OCI-LY3 (cell line): ENCODE results near the gene EIF2A.

Experiments used
- H2AFZ ChIP-seq: fragments of 200-600, 300-600 bp; shearing (Covaris generic); 2 replicates; pipeline ENCODE4 v1.6.0; 2014; ENCODE audit warnings: antibody characterized with exemption, low read depth, low read length
- H3K27ac ChIP-seq: fragments of 200-600, 300-600 bp; sonication (generic); 2 replicates; pipeline ENCODE4 v1.5.1; 2014; ENCODE audit warnings: mild to moderate bottlenecking, low read length, moderate library complexity, mixed read lengths
- H3K27me3 ChIP-seq: fragments of 200-600, 300-600 bp; sonication (generic); 2 replicates; pipeline ENCODE4 v1.6.1; 2014; ENCODE audit warnings: low read depth, low read length, mixed read lengths
- H3K36me3 ChIP-seq: fragments of 200-600, 300-600 bp; sonication (generic); replicated peaks from 2 replicates; pipeline ENCODE3; 2014; ENCODE audit warnings: low read depth, low read length, mixed read lengths
- H3K4me1 ChIP-seq: fragments of 300-600, 200-600 bp; sonication (generic); 2 replicates; pipeline ENCODE4 v1.6.1; 2014; ENCODE audit warnings: low read length, mixed read lengths
- H3K4me2 ChIP-seq: fragments of 200-600, 300-600 bp; sonication (generic); 2 replicates; pipeline ENCODE4 v1.6.1; 2014; ENCODE audit warnings: low read length, mixed read lengths
- H3K4me3 ChIP-seq: fragments of 300-600, 200-600 bp; sonication (generic); 2 replicates; pipeline ENCODE4 v1.5.1; 2014; ENCODE audit warnings: antibody characterized with exemption, mild to moderate bottlenecking, low read length, moderate library complexity
- H3K79me2 ChIP-seq: fragments of 300-600, 200-600 bp; shearing (Covaris generic); 2 replicates; pipeline ENCODE4 v1.6.1; 2014; ENCODE audit warnings: mild to moderate bottlenecking, low read length, mixed read lengths
- H3K9ac ChIP-seq: fragments of 300-600, 200-600 bp; shearing (Covaris generic); 2 replicates; pipeline ENCODE4 v1.6.0; 2014; ENCODE audit warnings: mild to moderate bottlenecking, low read length, moderate library complexity
- H3K9me3 ChIP-seq: fragments of 200-600, 300-600 bp; shearing (Covaris generic); 2 replicates; pipeline ENCODE4 v1.6.1; 2014; ENCODE audit warnings: low read length, mixed read lengths; ENCODE audit not compliant: insufficient read depth
- H4K20me1 ChIP-seq: fragments of 200-600, 300-600 bp; sonication (generic); 2 replicates; pipeline ENCODE4 v1.6.1; 2016; ENCODE audit warnings: low read length, mixed read lengths; ENCODE audit not compliant: insufficient read depth
- CTCF ChIP-seq: fragments of 200-600, 300-600 bp; sonication (generic); IDR thresholded peaks from 2 replicates; pipeline ENCODE4 v1.5.1; 2014; ENCODE audit warnings: antibody characterized with exemption, low read length, low read depth
- EZH2phosphoT487 ChIP-seq: fragments of 200-600 bp; shearing (Covaris generic); IDR thresholded peaks from 2 replicates; pipeline ENCODE4 v1.6.1; 2018; ENCODE audit warnings: antibody characterized with exemption, mixed run types, low read depth

The EIF2A gene

GRCh38 chr3:150543128-150543527 is 3.5 kb upstream of the EIF2A start:
- TF ChIP-seq EZH2phosphoT487 (no peak), CTCF (no peak)
- Histone ChIP-seq H3K79me2 (peaks cover 63% of the 10 kb centered on the region), H3K4me2 (no peak overlapping the region), H3K36me3 (peaks cover 37% of the 10 kb centered on the region), H4K20me1 (peaks cover 25% of the 10 kb centered on the region), H3K9ac (no peak overlapping the region), H3K9me3 (no peaks in the 10 kb centered on the region), H2AFZ (no peak overlapping the region), H3K4me3 (no peak overlapping the region), H3K4me1 (peaks cover 18% of the 10 kb centered on the region), H3K27ac (no peak overlapping the region), H3K27me3 (no peaks in the 10 kb centered on the region)

GRCh38 chr3:150543531-150543930 is 3.1 kb upstream of the EIF2A start:
- no peak overlapping the region for H3K9ac ChIP-seq
- peaks cover 25% of the 10 kb centered on the region for H4K20me1 ChIP-seq
- H3K36me3 ChIP-seq: peaks cover 37% of the 10 kb centered on the region
- no peak for TF ChIP-seq EZH2phosphoT487
- TF ChIP-seq CTCF: no peak
- H3K79me2 ChIP-seq: peaks cover 67% of the 10 kb centered on the region
- H3K4me1 ChIP-seq: peaks cover 23% of the 10 kb centered on the region
- H2AFZ ChIP-seq: no peak overlapping the region
- H3K4me2 ChIP-seq: no peak overlapping the region
- no peak overlapping the region for H3K4me3 ChIP-seq
- no peaks in the 10 kb centered on the region for H3K9me3 ChIP-seq
- H3K27me3 ChIP-seq: no peaks in the 10 kb centered on the region
- no peak overlapping the region for H3K27ac ChIP-seq

GRCh38 chr3:150544041-150544440 is 2.5 kb upstream of the EIF2A start:
- Histone ChIP-seq H3K27me3 (no peaks in the 10 kb centered on the region), H3K9ac (no peak overlapping the region), H3K4me2 (peak overlapping the region; percentile 79; the same call in 1 of the 2 replicates), H3K79me2 (peaks cover 72% of the 10 kb centered on the region), H4K20me1 (peaks cover 25% of the 10 kb centered on the region), H3K4me3 (no peak overlapping the region), H3K4me1 (peaks cover 23% of the 10 kb centered on the region), H2AFZ (no peak overlapping the region), H3K9me3 (no peaks in the 10 kb centered on the region), H3K27ac (no peak overlapping the region), H3K36me3 (peaks cover 37% of the 10 kb centered on the region)
- no peak for TF ChIP-seq EZH2phosphoT487
- no peak for TF ChIP-seq CTCF

GRCh38 chr3:150544726-150545125 is 1.9 kb upstream of the EIF2A start:
- TF ChIP-seq CTCF (no peak), EZH2phosphoT487 (no peak)
- H3K36me3 ChIP-seq: peaks cover 40% of the 10 kb centered on the region
- peak overlapping the region; percentile 91 for H3K4me3 ChIP-seq
- H3K4me1 ChIP-seq: peaks cover 23% of the 10 kb centered on the region
- H3K4me2 ChIP-seq: peak overlapping the region; percentile 79
- no peak overlapping the region for H3K27ac ChIP-seq
- H3K9me3 ChIP-seq: no peaks in the 10 kb centered on the region
- H3K9ac ChIP-seq: peak overlapping the region; percentile 96
- H3K27me3 ChIP-seq: no peaks in the 10 kb centered on the region
- peaks cover 25% of the 10 kb centered on the region for H4K20me1 ChIP-seq
- peaks cover 79% of the 10 kb centered on the region for H3K79me2 ChIP-seq
- no peak overlapping the region for H2AFZ ChIP-seq
